Neuronal stem cell (in vitro differentiated cells): ENCODE measurements around the gene PIF1.
"Not testable (repeated sequence)": the region's sequence is repeated elsewhere in the genome, so short reads cannot be mapped to it uniquely, and the experiment has no call there.

ENCODE experiments used
- DNase-seq: peaks from one replicate; pipeline ENCODE4 v3.0.0-alpha.2; 2013; ENCODE audit warnings: low spot score
- H2AFZ ChIP-seq: one replicate; pipeline ENCODE4 v1.6.1; 2013; ENCODE audit warnings: mild to moderate bottlenecking, low read length, inconsistent platforms
- H2AK5ac ChIP-seq: 2 replicates; pipeline ENCODE4 v1.6.1; 2013; ENCODE audit warnings: low read depth, mild to moderate bottlenecking, inconsistent platforms, low read length, moderate library complexity, mixed read lengths
- H2BK120ac ChIP-seq: 2 replicates; pipeline ENCODE4 v1.6.1; 2013; ENCODE audit warnings: low read depth, mild to moderate bottlenecking, inconsistent platforms, low read length, moderate library complexity, mixed read lengths
- H2BK12ac ChIP-seq: one replicate; pipeline ENCODE4 v1.6.1; 2013; ENCODE audit warnings: low read length, inconsistent platforms
- H2BK15ac ChIP-seq: 2 replicates; pipeline ENCODE4 v1.6.1; 2013; ENCODE audit warnings: mild to moderate bottlenecking, low read length, inconsistent platforms, mixed read lengths
- H2BK5ac ChIP-seq: one replicate; pipeline ENCODE4 v1.6.1; 2013; ENCODE audit warnings: inconsistent platforms, mild to moderate bottlenecking, low read length, moderate library complexity
- H3K14ac ChIP-seq: one replicate; pipeline ENCODE4 v1.6.1; 2013; ENCODE audit warnings: low read length, inconsistent platforms
- H3K18ac ChIP-seq: 2 replicates; pipeline ENCODE4 v1.6.1; 2013; ENCODE audit warnings: low read length, inconsistent platforms
- H3K23ac ChIP-seq: 2 replicates; pipeline ENCODE4 v1.6.1; 2013; ENCODE audit warnings: low read depth, mild to moderate bottlenecking, mixed read lengths, low read length, inconsistent platforms; ENCODE audit not compliant: poor library complexity
- H3K27ac ChIP-seq: replicated peaks from 3 replicates; pipeline ENCODE4 v1.5.1; 2013; ENCODE audit warnings: low read length, inconsistent platforms
- H3K27me3 ChIP-seq, 3 experiments: 2 replicates each; pipeline ENCODE4 v1.6.1; 2013; ENCODE audit warnings: low read length in 3 of 3, mild to moderate bottlenecking in 2 of 3, inconsistent platforms in 1 of 3, low read depth in 1 of 3, mixed read lengths in 1 of 3, moderate library complexity in 1 of 3; ENCODE audit not compliant: control insufficient read depth in 3 of 3, insufficient read depth in 3 of 3
- H3K36me3 ChIP-seq, 2 donors: replicated peaks in 1 of 2; 2 replicates each; pipeline ENCODE4 v1.6.1; 2013; ENCODE audit warnings: low read length in 2 of 2; ENCODE audit not compliant: control insufficient read depth in 2 of 2, insufficient read depth in 2 of 2
- H3K4ac ChIP-seq: 2 replicates; pipeline ENCODE4 v1.6.1; 2013; ENCODE audit warnings: inconsistent platforms, mild to moderate bottlenecking, low read length, moderate library complexity
- H3K4me1 ChIP-seq, 2 donors: 1 replicate in 1 of 2; 2 replicates in 1 of 2; pipeline ENCODE4 v1.6.1; 2013; ENCODE audit warnings: low read length in 2 of 2, low read depth in 1 of 2; ENCODE audit not compliant: control insufficient read depth in 2 of 2, insufficient read depth in 1 of 2
- H3K4me2 ChIP-seq: one replicate; pipeline ENCODE4 v1.6.1; 2013; ENCODE audit warnings: mild to moderate bottlenecking, low read length, inconsistent platforms; ENCODE audit not compliant: insufficient read depth, poor library complexity, severe bottlenecking
- H3K4me3 ChIP-seq, 2 donors: 2 replicates each; pipeline ENCODE4 v1.5.1; 2013; ENCODE audit warnings: low read length in 2 of 2, mild to moderate bottlenecking in 2 of 2, inconsistent platforms in 1 of 2, moderate library complexity in 1 of 2
- H3K79me1 ChIP-seq: one replicate; pipeline ENCODE4 v1.6.1; 2013; ENCODE audit warnings: low read depth, mild to moderate bottlenecking, inconsistent platforms, low read length, moderate library complexity
- H3K9ac ChIP-seq: one replicate; pipeline ENCODE4 v1.6.1; 2013; ENCODE audit warnings: mild to moderate bottlenecking, low read depth, low read length, inconsistent platforms; ENCODE audit not compliant: poor library complexity
- H3K9me3 ChIP-seq, 2 donors: replicated peaks in 1 of 2; 2 replicates each; pipeline versions ENCODE3 to v1.6.1; 2013; ENCODE audit warnings: low read length in 2 of 2, mild to moderate bottlenecking in 2 of 2, inconsistent platforms in 1 of 2, low read depth in 1 of 2, mixed read lengths in 1 of 2, moderate library complexity in 1 of 2; ENCODE audit not compliant: control insufficient read depth in 2 of 2, insufficient read depth in 1 of 2
- H4K8ac ChIP-seq: one replicate; pipeline ENCODE4 v1.6.1; 2013; ENCODE audit warnings: low read depth, mild to moderate bottlenecking, inconsistent platforms, low read length, moderate library complexity
- H4K91ac ChIP-seq: one replicate; pipeline ENCODE4 v1.6.1; 2013; ENCODE audit warnings: low read length, low read depth, mild to moderate bottlenecking, inconsistent platforms; ENCODE audit not compliant: poor library complexity
- WGBS, 2 donors: extraction: QIAGEN DNeasy Blood & Tissue Kit; methylation state at CpG; one replicate each; pipeline ENCODE4 v1.1.7; 2013; ENCODE audit warnings: missing lambda C conversion rate in 2 of 2, mixed read lengths in 1 of 2; ENCODE audit not compliant: insufficient read length in 2 of 2, insufficient replicate concordance in 1 of 2; ENCODE audit errors: extremely low coverage in 2 of 2; 5-methylcytosine and 5-hydroxymethylcytosine counted together

The PIF1 gene

DNA sequence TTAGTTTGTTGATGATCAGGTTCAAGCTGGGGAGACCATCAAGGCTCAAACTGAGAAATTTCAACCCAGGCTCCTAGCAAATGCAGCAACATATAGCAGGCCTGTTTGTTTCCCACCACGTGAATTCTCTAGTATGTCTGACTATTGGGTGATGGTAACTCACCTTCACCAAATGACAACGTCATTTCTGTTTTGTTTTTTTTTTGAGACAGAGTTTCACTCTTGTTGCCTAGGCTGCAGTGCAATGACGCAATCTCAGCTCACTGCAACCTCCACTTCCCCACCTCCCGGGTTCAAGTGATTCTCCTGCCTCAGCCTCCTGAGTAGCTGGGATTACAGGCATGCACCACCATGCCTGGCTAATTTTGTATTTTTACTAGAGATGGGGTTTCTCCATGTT, 10.5 kb downstream of the PIF1 start:
- not testable (repeated sequence) for DNase-seq, H3K9me3 ChIP-seq, H3K14ac ChIP-seq, H3K27me3 ChIP-seq, H3K4me2 ChIP-seq, H4K91ac ChIP-seq, H3K23ac ChIP-seq, H2BK120ac ChIP-seq, H3K9ac ChIP-seq, H3K18ac ChIP-seq, H3K4me3 ChIP-seq, H3K79me1 ChIP-seq, H3K4ac ChIP-seq, H4K8ac ChIP-seq, H2BK5ac ChIP-seq, H2BK12ac ChIP-seq, H2AK5ac ChIP-seq, H2BK15ac ChIP-seq, H2AFZ ChIP-seq, H3K27ac ChIP-seq
- H3K4me1 ChIP-seq = peaks cover 6 to 12% of the 10 kb centered on the region in 2 donors
- H3K36me3 ChIP-seq = peaks cover 18 to 44% of the 10 kb centered on the region in 2 donors
- WGBS, 2 donors = no CpG with 5 or more reads among the region's 4 CpGs

DNA sequence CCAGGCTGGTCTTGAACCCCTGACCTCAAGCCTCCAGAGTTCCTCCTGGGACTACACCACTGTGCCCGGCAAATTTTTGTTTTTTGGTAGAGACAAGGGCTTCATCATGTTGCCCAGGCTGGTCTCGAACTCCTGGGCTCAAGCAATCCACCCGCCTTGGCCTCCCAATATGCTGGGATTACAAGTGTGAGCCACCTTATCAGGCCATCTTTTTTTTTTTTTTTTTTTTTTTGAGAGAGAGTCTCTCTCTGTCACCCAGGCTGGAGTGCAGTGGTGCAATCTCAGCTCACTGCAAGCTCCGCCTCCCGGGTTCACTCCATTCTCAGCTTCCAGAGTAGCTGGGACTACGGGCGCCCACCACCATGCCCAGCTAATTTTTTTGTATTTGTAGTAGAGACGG, 11.2 kb downstream of the PIF1 start:
- not testable (repeated sequence) for H3K27ac ChIP-seq, H2AFZ ChIP-seq, H2BK15ac ChIP-seq, H2BK12ac ChIP-seq, DNase-seq, H3K4ac ChIP-seq, H3K9ac ChIP-seq, H3K18ac ChIP-seq, H3K27me3 ChIP-seq, H3K4me3 ChIP-seq, H2BK5ac ChIP-seq, H3K79me1 ChIP-seq, H3K9me3 ChIP-seq, H3K23ac ChIP-seq, H3K4me2 ChIP-seq, H4K91ac ChIP-seq, H4K8ac ChIP-seq, H2AK5ac ChIP-seq, H3K14ac ChIP-seq, H2BK120ac ChIP-seq
- peaks cover 13 to 37% of the 10 kb centered on the region in 2 donors for H3K36me3 ChIP-seq
- peaks cover 8 to 12% of the 10 kb centered on the region in 2 donors for H3K4me1 ChIP-seq
- no CpG with 5 or more reads among the region's 8 CpGs for WGBS, 2 donors

DNA sequence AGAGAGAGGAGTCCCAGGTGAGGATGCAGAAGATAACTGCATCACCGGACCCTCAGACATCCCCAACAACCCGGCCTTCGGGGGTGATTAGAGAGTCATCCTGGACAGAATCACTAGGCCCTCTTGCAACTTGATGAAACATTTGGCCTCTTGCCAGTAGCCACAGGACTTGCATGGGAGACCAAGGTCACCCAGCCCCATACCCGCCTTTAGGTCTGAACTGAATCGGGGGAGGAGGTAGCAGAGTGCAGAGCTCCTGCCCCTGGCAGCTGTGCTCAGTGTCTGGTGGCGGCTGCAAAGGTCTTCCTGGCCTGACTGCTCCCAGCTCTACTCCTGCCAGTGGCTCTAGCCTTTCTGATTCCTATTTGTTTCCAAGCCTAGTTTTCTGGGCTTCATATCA, 12.4 kb downstream of the PIF1 start:
- no peak overlapping the region for H2BK5ac ChIP-seq
- no peak overlapping the region for H3K4me3 ChIP-seq
- WGBS, 2 donors = no CpG with 5 or more reads among the region's 6 CpGs

DNA sequence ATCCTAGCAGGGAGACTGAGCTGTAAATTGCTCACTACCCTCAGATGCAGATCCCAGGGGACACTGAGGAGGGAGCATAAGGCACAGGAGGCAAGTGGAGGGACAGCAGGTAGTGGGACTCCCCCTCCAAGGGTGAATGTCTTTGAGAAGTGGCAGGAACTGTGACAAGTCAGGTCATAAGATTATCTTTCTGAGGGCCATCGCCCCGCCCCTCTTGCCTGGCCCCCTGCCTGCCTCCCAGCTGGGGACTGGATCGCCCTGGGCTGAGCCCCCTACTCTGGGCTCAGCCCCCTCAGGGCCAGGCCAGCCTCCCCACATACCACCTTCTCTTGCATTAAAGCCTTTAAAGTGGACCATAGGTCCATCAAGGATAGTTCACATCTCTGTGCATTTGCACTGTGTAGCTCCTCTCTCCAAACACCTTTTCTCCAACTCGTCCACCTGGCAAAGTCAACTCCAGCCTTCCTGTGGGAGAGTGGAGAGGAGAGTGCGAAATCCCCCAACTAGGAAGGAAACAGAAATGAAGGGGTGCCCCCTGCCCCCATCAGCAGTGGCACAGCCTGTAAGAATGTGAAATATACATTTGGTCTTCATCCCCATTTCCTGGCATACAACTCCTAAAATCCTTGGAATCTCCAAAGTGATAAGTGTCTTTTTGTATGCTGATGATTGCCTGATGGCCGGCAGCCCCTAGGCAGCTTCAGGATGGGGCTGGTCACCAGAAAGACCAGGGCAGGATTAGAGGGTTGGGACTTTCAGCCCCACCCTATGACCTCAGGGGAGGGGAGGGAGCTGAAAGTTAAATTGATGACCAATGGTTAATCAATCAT, 14.7 kb downstream of the PIF1 start:
- Histone ChIP-seq H3K27ac (no peak overlapping the region), H4K8ac (no peak overlapping the region), H3K4me3 (no peak overlapping the region), H3K14ac (no peak overlapping the region), H3K9me3 (no peaks in the 10 kb centered on the region), H2BK12ac (no peak overlapping the region), H2AK5ac (peak overlapping the region; percentile 1), H2AFZ (peak overlapping the region; percentile 4), H3K4ac (no peak overlapping the region), H3K79me1 (no peaks in the 10 kb centered on the region), H3K9ac (peak overlapping the region; percentile 47), H3K27me3 (no peaks in the 10 kb centered on the region), H2BK15ac (no peak overlapping the region), H4K91ac (no peak overlapping the region), H2BK5ac (no peak overlapping the region), H3K4me1 (peaks cover 20 to 34% of the 10 kb centered on the region in 2 donors), H2BK120ac (no peak overlapping the region), H3K36me3 (peaks cover 0 to 5% of the 10 kb centered on the region in 2 donors), H3K4me2 (no peak overlapping the region), H3K23ac (no peak overlapping the region), H3K18ac (peak overlapping the region; percentile 6)
- no CpG with 5 or more reads among the region's 6 CpGs for WGBS, 2 donors
- DNase-seq = no peak

More for the DNA sequence above, 12.4 kb downstream of the PIF1 start:
- H3K4ac ChIP-seq = no peak overlapping the region
- no peak overlapping the region for H3K18ac ChIP-seq
- DNase-seq = no peak
- no peak overlapping the region for H4K91ac ChIP-seq
- no peak overlapping the region for H3K14ac ChIP-seq
- no peak overlapping the region for H2AFZ ChIP-seq
- H3K9me3 ChIP-seq = no peaks in the 10 kb centered on the region
- no peak overlapping the region for H2BK15ac ChIP-seq
- H3K23ac ChIP-seq = no peak overlapping the region
- H3K4me1 ChIP-seq = peaks cover 9 to 21% of the 10 kb centered on the region in 2 donors
- peaks cover 9 to 25% of the 10 kb centered on the region in 2 donors for H3K36me3 ChIP-seq
- no peak overlapping the region for H3K4me2 ChIP-seq
- H2AK5ac ChIP-seq = no peak overlapping the region
- H3K79me1 ChIP-seq = no peaks in the 10 kb centered on the region
- no peaks in the 10 kb centered on the region for H3K27me3 ChIP-seq
- H2BK120ac ChIP-seq = no peak overlapping the region
- no peak overlapping the region for H4K8ac ChIP-seq
- H2BK12ac ChIP-seq = no peak overlapping the region
- H3K27ac ChIP-seq = no peak overlapping the region
- H3K9ac ChIP-seq = no peak overlapping the region
